Neural progenitor cell (in vitro differentiated cells): ENCODE data around the gene ILF3. TPM values are rescaled to one million over a fixed set of nuclear protein-coding genes. Genes with fewer than 3 reads are reported as not detected.

Experiments
- DNase-seq: peaks from one replicate; pipeline ENCODE4 v3.0.0-alpha.2; 2016; ENCODE audit warnings: low spot score
- H2AFZ ChIP-seq: fragments of 200-600 bp; sonication (generic); replicated peaks from 2 replicates; pipeline ENCODE4 v1.6.1; 2016; ENCODE audit warnings: antibody characterized with exemption
- H3F3A ChIP-seq: fragments of 200-600 bp; sonication (generic); 2 replicates; pipeline ENCODE4 v1.6.1; 2016; ENCODE audit warnings: antibody characterized with exemption, low read depth
- H3K27ac ChIP-seq: fragments of 200-600 bp; sonication (generic); 2 replicates; pipeline ENCODE4 v1.5.1; 2016; ENCODE audit warnings: mild to moderate bottlenecking
- H3K27me3 ChIP-seq: fragments of 200-600 bp; sonication (generic); 2 replicates; pipeline ENCODE4 v1.6.1; 2016; ENCODE audit warnings: mild to moderate bottlenecking, moderate library complexity
- H3K36me3 ChIP-seq: fragments of 200-600 bp; sonication (generic); 2 replicates; pipeline ENCODE4 v1.5.1; 2016
- H3K4me1 ChIP-seq: fragments of 200-600 bp; sonication (generic); 2 replicates; pipeline ENCODE4 v1.6.1; 2016; ENCODE audit warnings: mixed run types
- H3K4me2 ChIP-seq: fragments of 200-600 bp; sonication (generic); 2 replicates; pipeline ENCODE4 v1.6.1; 2016
- H3K4me3 ChIP-seq: fragments of 200-600 bp; sonication (generic); 2 replicates; pipeline ENCODE4 v1.5.1; 2016
- H3K79me2 ChIP-seq: fragments of 200-600 bp; sonication (generic); 2 replicates; pipeline ENCODE4 v1.6.1; 2016; ENCODE audit warnings: low read depth
- H3K9ac ChIP-seq: fragments of 200-600 bp; sonication (generic); 2 replicates; pipeline ENCODE4 v1.6.1; 2016
- H3K9me3 ChIP-seq: fragments of 200-600 bp; sonication (generic); 2 replicates; pipeline ENCODE4 v1.5.1; 2016; ENCODE audit warnings: low read depth
- H4K20me1 ChIP-seq: fragments of 200-600 bp; sonication (generic); 2 replicates; pipeline ENCODE4 v1.6.1; 2016; ENCODE audit warnings: low read depth
- H3K27ac Mint-ChIP-seq: 3 replicates; pipeline ENCODE4 v1.8.0; 2021; ENCODE audit warnings: mixed read lengths
- H3K27me3 Mint-ChIP-seq: 2 replicates; pipeline ENCODE4 v1.8.0; 2022; ENCODE audit warnings: low read depth, mild to moderate bottlenecking, inconsistent platforms, moderate library complexity, mixed read lengths; ENCODE audit not compliant: insufficient read depth
- H3K36me3 Mint-ChIP-seq: 3 replicates; pipeline ENCODE4 v1.8.0; 2021; ENCODE audit warnings: mixed read lengths
- H3K4me1 Mint-ChIP-seq: 3 replicates; pipeline ENCODE4 v1.8.0; 2021; ENCODE audit warnings: mixed read lengths
- H3K4me3 Mint-ChIP-seq: 3 replicates; pipeline ENCODE4 v1.8.0; 2021; ENCODE audit warnings: mild to moderate bottlenecking, moderate library complexity, mixed read lengths
- H3K9me3 Mint-ChIP-seq: 3 replicates; pipeline ENCODE4 v1.8.0; 2020; ENCODE audit warnings: mixed read lengths
- CTCF ChIP-seq: fragments of 200-600 bp; sonication (generic); IDR thresholded peaks from 2 replicates; pipeline ENCODE4 v1.5.1; 2017; ENCODE audit warnings: antibody characterized with exemption, mild to moderate bottlenecking
- EZH2 ChIP-seq: fragments of 200-600 bp; sonication (generic); IDR thresholded peaks from 2 replicates; pipeline ENCODE4 v1.6.1; 2017; ENCODE audit warnings: antibody characterized with exemption, mild to moderate bottlenecking, moderate library complexity
- EZH2phosphoT487 ChIP-seq: fragments of 200-600 bp; sonication (generic); IDR thresholded peaks from 2 replicates; pipeline ENCODE4 v1.6.1; 2017; ENCODE audit warnings: antibody characterized with exemption
- total RNA-seq: library from RNA; depleted of rRNA; stranded (reverse); fragments of >200 nt; gene quantifications from 2 replicates; pipeline ENCODE4 v1.2.3, GENCODE V29; 2015; ENCODE audit warnings: low replicate concordance

The ILF3 gene
- total RNA-seq, 1 donor from 2014 or later = 477 TPM

- Histone ChIP-seq H3K27ac (no peak overlapping the region), H3K79me2 (peaks cover 53% of the 10 kb centered on the region), H3K4me2 (no peak overlapping the region), H3K9ac (no peak overlapping the region), H4K20me1 (peaks cover 100% of the 10 kb centered on the region), H3K4me1 (no peaks in the 10 kb centered on the region), H3K27me3 (no peaks in the 10 kb centered on the region), H3K9me3 (no peaks in the 10 kb centered on the region), H3K36me3 (peaks cover 14% of the 10 kb centered on the region), H2AFZ (no peak overlapping the region), H3K4me3 (no peak overlapping the region), H3F3A (peaks cover 80% of the 10 kb centered on the region)
- DNase-seq = no peak
- Mint-ChIP-seq H3K9me3 (no peaks in the 10 kb centered on the region), H3K27ac (no peak overlapping the region), H3K4me1 (no peaks in the 10 kb centered on the region), H3K4me3 (no peak overlapping the region), H3K27me3 (peaks cover 3% of the 10 kb centered on the region), H3K36me3 (peaks cover 27% of the 10 kb centered on the region)
- TF ChIP-seq EZH2 (no peak), CTCF (no peak), EZH2phosphoT487 (no peak)
These were observed 32.7 kb downstream of the ILF3 start for GRCh38 chr19:10686661-10687517.

GRCh38 chr19:10687518-10688288 is 33.6 kb downstream of the ILF3 start:
- peaks cover 32% of the 10 kb centered on the region for H3K36me3 Mint-ChIP-seq
- no peaks in the 10 kb centered on the region for H3K4me1 ChIP-seq
- H3K36me3 ChIP-seq = peaks cover 14% of the 10 kb centered on the region
- no peak for DNase-seq
- peaks cover 100% of the 10 kb centered on the region for H4K20me1 ChIP-seq
- H3K79me2 ChIP-seq = peaks cover 45% of the 10 kb centered on the region
- peaks cover 81% of the 10 kb centered on the region for H3F3A ChIP-seq
- H3K9me3 Mint-ChIP-seq = no peaks in the 10 kb centered on the region
- H3K27ac Mint-ChIP-seq = no peak overlapping the region
- H3K4me2 ChIP-seq = no peak overlapping the region
- no peaks in the 10 kb centered on the region for H3K27me3 ChIP-seq
- H3K4me3 Mint-ChIP-seq = no peak overlapping the region
- peaks cover 2% of the 10 kb centered on the region for H3K4me1 Mint-ChIP-seq
- H3K4me3 ChIP-seq = no peak overlapping the region
- TF ChIP-seq CTCF = no peak
- no peak for TF ChIP-seq EZH2phosphoT487
- TF ChIP-seq EZH2 = no peak
- peaks cover 3% of the 10 kb centered on the region for H3K27me3 Mint-ChIP-seq
- no peak overlapping the region for H3K27ac ChIP-seq
- no peaks in the 10 kb centered on the region for H3K9me3 ChIP-seq
- no peak overlapping the region for H3K9ac ChIP-seq
- no peak overlapping the region for H2AFZ ChIP-seq

GRCh38 chr19:10688545-10689280 is 34.6 kb downstream of the ILF3 start:
- Histone ChIP-seq H4K20me1 (peaks cover 100% of the 10 kb centered on the region), H3K9ac (no peak overlapping the region), H3K9me3 (no peaks in the 10 kb centered on the region), H3K79me2 (peaks cover 35% of the 10 kb centered on the region), H3K27me3 (no peaks in the 10 kb centered on the region), H3K27ac (no peak overlapping the region), H3F3A (peaks cover 83% of the 10 kb centered on the region), H3K4me2 (no peak overlapping the region), H2AFZ (no peak overlapping the region), H3K4me3 (no peak overlapping the region), H3K4me1 (no peaks in the 10 kb centered on the region), H3K36me3 (peaks cover 14% of the 10 kb centered on the region)
- Mint-ChIP-seq H3K27me3 (peaks cover 3% of the 10 kb centered on the region), H3K9me3 (no peaks in the 10 kb centered on the region), H3K4me1 (peaks cover 3% of the 10 kb centered on the region), H3K4me3 (no peak overlapping the region), H3K36me3 (peaks cover 34% of the 10 kb centered on the region), H3K27ac (no peak overlapping the region)
- no peak for DNase-seq
- no peak for TF ChIP-seq EZH2phosphoT487
- TF ChIP-seq CTCF = no peak
- no peak for TF ChIP-seq EZH2
